NCI-H748 treated with DMSO at 0.1 percent for 48 hours (cell line): ENCODE measurements around the gene G0S2.

Source experiments
- DNase-seq: peaks from one replicate; lab custom pipeline; 2025; lab: John Stamatoyannopoulos, UW

The G0S2 gene

DNA sequence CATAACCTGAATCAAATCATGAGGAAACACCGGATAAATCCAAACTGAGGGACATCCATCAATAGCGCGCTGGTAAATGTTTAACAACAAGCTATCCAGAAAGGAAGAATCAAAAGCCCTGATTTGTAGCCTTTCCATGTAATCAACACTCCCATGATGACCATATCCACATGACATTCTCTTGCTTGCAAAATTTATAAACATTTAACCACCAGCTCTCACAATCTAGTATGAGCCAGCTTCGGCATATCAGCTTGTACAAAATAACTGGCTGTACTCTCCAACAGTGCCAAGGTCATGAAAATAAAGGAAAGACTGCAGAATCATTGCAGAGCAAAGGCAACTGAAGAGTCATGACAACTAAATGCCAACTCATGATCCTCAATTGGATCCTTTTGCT lies 45.1 kb downstream of the G0S2 start:
- DNase-seq = no peak

DNA sequence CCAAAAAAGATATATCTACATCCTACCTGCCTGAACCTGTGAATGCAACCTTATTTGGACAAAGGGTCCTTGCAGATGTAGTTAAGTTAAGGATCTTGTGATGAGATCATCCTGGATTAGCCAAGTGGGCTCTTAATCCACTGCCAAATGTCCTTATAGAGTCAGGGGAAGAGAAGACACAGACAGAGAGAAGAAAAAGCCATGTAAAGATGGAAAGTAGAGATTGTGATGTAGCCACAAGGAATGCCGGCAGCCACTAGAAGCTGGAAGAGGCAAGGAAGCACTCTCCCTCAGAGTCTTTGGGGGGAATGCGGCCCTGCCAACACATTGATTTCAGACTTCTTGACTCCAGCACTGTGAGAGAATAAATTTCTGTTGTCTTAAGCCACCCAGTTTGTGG lies 45.6 kb downstream of the G0S2 start:
- DNase-seq = no peak

DNA sequence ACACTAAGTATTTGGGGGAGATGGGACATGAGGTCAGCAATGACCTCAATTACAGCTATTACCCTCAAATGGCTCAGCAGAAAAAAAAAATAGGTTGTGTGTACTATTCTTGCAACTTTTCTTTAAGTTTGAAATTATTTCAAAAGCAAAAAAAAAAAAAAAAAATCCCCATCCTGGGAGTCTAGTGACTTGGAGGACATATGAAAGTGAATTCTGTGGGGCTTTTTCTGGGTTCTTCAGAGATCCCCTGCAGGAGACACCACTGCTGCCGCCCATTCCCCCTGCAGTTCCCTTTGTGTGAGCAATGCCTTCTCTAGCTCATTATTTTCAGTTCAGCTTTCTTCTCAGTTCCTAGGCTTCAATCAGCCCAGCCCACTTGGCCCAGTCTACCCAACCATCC lies 46.1 kb downstream of the G0S2 start:
- no peak for DNase-seq

DNA sequence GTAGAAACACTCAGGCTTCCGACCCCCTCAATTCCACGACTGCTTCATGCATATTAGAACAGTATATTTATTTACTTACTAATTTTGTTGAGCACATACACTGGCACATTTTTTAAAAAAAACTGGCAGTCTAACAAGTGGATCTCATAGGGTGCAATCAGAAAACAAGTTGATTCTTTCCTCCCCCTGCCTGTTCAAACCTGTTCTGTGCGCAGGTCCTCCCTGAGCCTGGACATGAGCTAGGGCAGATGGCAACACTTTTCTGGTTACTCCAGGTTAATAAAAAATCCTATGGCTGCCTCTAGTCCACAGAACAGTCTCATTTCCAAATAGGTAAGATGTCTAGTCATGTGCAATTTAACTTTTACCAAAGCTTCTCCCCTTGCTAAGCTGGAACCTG lies 48.1 kb downstream of the G0S2 start:
- no peak for DNase-seq

DNA sequence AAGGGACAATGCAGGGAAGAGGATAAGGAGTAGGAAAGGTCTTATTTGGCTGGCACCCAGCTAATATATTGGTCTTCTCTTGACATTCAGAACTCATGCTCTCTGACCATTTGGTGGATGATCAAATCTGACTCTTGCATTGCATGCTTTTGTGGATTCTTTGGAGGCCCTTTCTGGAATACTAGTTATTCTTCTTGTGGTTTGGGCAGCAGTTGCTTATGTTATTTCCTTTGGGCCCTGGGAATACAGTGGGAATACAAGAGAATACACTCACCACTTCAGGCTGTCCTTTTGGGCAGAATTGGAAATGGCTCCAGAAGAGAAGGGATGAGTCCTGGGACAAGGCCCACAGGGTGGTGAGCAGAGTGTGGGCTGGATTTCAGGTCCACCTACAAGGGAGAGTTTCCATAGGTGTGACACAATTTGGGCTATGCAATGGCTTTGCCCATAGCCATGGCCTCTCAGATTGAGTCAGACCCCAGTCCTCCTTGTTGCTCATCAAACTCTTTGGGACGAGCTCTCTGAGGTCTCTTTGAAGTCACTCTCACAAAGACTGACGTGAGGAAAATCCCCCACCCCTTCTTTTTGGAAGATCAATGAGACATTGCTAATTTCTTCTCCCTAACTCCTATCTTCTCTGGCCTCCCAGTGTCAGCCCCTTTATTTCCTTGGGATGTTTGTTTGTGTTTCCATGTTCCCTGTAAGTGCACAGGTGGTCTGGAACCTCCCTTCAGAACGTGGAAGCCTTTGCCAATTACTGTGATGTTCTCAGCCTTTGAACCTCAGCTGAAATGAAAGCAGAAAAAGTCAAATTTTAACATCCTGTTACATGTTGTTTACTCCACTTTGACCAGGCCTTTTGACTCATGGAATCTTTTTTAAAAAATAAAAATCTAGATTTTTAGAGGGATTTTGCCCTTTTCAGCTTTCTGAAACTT lies 48.8 kb downstream of the G0S2 start:
- DNase-seq = no peak
